ENCODE results near the gene CTNNA1.

Gene CTNNA1

DNA sequence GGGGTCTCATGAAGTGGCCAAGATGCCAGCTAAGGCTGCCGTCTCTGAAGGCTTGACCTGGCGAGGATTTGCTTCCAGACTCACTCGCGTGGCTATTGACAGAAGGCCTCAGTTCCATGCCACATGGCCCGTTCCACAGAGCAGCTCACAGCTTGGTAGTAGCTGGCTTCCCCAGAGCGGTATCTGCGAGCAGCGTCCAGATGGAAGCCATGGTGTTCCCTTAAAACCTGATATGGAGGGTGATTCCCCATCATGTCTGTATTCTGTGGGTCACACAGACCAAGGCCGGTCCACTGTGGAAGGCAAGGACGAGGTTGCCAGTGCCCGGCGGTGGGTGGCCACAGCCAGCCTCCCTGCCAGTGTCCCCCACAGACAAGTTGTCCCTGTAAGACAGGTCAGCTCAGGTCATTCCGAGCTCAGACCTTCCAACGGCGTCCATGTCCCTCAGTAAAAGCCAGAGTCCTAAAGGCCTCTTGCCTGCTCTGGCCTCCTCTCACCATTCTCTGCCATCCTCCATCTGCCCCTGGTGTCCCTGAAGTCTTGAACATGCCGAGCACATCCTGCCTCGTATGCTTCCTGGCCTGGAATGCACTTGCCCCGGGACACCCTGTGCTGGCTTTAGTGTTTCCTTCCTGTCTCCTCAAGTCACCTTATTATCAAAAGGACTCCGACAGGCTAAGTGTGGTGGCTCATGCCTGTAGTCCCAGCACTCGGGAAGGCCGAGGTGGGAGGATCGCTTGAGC is 183.2 kb downstream of the CTNNA1 start:
- DNase-seq: no peak

DNA sequence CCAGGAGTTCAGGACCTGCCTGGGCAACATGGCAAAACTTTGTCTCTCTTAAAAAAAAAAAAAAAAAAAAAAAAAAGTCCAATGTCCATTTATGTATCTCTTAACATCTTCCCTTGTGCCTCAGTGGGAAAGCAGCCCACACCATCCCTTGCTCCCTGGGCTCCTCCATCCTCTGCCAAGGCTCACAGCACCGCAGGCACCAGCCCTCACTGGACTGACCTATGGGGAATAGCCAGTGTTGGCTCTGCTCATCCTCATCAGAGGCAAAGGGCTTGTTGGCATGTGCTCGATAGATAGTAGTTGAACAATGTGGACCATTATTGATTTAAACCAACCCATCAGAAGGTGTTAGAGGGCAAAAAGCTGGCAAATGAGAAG is 183.7 kb downstream of the CTNNA1 start:
- no peak for DNase-seq

DNA sequence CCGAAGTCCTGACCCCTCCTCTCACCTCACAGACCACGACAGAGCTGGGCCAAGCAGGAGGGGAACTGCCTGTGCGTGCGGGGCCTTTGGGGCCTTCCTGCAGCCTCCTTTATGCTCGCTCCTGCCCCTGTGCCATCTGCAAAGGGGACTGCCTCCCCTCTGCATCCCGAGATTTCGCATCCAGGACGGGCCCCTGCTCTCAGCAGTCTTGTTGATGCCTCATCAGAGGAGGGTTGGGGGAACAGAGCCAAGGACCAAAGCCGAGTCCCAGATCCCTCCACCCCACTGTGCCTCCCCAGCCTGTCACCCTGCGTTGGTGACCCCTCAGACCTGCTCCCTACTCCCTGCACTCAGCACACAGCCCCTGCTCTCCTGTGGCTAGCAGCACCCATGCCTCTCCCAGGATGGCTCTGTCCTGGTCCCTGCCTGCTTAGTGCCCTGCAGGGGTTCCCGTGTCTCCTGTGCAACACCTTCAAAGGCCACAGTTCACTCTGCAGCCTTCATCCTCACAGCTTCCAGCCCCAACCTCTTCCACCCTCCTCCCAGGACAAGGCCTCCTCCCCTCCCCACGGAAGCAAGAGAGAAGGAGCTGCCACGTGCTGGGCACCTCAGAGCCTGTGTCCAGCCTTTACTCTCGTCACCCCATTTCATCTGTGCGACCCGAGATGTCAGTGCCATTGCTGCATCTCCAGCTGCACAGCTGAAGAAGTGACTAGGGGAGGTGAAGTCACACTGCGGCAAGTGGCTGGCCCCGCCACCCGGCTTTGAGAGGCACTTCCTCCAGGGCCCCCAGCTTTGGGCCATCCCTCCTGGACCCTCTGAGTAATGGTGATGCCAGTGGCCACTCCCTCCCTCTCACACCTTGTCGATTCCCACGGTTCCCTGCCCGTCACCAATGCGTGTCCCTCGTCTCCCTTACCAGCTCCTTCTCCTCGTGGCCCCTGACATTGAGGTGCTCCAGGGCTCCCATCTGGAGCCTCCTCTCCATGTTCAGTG is 184.5 kb downstream of the CTNNA1 start:
- no peak for DNase-seq

DNA sequence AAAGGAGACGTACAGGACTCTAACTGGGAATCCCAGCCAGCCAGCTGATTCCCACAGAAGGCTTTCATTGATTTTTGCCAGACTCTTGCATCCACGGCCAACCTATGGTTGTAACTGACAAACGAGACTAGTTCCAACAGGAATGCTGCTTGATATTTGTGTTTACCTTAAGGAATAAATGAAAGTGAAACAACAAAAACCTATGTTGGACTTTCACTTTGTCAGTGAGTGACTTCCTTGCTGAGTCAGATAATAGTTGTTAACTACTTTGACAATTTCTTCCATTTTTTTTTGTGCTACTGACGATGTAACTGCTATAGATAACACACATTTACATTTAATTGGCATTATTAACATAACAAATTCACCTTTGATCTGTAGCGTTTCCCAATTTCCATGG is 185.3 kb downstream of the CTNNA1 start:
- DNase-seq: no peak

DNA sequence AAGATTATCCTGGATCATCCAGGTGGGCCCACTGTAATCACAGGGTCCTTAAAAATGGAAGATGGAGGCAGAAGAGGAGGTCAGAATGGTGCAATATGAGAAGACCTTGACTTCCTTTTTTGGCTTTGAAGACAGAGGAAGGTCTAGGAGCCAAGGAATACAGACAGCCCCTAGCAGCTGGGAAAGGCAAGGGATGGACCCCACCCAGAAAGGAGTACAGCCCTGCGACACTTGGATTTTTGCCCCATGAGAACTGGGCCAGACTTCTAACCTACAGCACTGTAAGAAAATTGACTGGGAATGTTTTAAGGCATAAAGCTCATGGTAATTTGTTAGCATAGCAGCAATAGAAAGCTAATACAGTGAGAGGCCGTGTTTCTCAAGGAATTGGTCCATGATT is 188.8 kb downstream of the CTNNA1 start:
- no peak for DNase-seq

DNA sequence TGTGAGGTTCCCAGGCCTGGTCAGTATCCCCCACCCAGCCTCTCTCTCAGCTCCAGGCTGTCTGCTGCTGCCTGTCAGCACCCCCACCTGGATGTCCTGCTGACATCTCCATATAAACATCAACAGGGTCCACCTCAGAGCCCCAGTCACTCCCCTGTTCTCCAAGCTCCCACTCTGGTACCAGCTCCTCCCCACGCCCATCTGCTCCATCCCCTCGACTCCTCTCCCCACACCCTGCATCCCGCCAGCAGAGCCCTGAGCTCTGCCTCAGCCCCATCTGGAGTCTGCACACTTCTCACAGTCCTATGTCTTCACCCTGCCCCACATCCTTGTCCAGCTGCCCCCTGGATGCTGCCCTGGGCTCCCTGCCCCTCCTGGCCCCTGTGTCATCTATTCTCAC is 189.6 kb downstream of the CTNNA1 start:
- DNase-seq: no peak

DNA sequence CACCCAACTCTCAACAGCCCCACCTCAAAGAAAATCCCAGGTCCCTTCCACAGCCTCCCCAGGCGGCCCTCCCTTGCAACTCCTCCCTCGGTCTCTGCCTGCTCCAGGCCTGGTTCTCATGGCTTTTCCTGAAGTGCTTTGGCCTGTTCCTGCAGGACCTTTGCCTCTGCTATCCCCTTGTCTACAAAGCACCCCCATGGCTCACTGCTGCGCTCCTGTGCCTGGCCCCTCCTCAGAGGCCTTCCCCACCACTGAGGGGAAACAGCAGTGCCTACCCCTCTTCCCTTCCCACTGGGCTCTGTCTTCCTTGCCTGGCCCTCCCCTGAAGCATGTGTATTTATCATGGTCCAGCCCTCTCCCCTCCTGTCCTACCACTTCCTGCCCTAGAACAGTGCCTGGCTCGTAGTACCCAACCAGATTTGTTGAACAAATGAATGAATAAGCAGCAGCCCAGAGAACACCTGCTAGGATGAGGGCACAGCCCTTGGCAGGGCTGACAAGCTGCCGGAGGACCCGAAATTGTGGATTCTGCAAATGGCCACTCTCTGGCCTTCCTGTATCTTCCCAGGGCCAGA is 190.5 kb downstream of the CTNNA1 start:
- DNase-seq: no peak

DNA sequence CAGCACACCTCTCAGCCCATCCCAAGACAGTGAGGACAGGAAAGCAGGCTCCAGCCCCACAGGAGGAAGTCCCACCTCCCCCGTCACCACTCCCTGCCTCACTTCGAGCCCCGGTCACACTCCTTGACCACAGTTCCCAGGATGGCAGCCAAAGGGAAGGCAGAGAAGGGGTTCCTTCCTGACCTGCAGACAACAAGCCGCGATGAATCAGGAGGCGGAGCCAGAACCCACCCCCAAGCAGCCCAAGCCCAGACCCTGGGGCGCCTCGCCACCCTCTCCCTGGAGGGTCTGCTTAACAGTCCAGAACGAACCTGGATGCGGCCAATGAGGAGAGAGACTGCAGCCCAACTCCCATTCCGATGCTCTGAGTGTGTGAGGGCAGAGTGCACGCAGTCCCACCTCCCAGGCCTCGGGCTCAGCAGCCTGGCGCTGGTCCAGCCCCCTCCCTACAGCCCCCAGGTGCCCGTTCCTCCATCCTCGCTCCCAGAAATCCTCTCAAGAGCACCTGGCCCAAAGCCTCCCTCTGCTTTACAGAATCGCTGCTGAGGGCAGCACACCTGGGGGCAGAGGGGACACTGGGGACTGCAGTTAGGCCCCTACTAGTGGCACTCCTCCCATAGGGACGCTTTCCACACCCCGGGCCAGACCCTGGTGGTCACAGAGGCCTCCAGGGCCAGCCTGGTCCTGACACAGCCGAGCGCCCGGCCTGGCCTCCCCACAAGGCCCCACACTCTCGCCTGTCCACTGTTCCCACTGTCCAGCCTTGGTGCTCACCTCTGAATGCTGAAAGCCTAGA is 191.5 kb downstream of the CTNNA1 start:
- DNase-seq: no peak

DNA sequence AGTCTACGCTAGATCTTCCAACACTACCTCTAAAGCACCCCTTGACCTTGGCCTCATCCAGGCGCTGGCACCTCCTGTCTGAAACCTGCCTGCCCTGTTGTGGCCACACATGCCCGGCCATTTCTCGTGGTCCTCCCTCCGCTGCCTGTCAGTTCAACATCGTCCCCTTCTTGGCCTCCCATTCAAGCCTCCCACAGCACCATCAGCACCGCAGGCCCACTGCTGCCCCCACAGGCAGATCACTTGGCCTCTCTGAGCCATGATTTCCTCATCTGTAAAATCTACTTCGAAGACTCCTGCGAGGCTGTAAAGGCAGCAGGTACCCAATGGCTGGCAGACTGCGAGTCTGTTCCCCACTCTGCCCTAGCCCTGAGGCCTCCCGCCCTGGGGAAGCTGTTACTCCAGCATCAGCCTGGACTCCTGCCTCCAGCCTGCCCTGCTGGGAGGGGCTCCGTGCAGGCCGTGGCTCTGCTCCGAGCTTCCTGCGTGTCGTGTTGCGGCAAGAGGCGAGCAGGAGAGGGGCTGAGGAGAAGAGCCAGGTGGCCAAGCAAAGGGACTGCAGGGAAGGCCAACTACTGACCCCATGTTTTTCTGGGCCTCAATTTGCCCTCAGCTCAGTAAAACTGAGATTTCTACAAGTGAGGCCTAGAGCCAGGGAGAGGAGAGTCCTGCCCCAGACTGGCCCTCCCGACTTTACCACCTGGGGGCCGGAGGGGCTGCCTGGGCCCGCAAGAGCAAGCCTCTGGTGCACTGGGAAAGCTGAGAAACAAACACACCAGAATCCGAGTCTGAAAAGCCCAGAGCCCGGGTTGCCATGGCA is 192.4 kb downstream of the CTNNA1 start:
- no peak for DNase-seq

DNA sequence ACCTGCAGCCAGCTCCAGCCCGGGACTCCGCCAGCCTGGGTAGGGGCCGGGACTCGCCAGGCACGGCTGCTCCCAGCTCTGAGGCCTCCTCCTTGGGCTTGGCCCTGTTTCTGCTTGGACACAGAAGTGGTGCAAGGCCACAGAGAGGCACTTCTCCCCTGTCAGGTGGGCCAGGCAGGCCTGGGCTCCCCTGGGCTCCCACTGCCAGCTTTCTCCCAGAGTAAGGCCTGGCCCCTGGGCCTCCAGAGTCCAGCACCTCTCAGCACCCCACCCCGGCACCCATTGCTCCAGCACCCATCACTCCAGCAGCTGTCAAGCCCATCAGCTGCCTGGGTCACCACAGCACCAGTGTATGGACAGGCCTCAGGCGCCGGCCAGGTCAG is 193.0 kb downstream of the CTNNA1 start:
- DNase-seq: no peak

DNA sequence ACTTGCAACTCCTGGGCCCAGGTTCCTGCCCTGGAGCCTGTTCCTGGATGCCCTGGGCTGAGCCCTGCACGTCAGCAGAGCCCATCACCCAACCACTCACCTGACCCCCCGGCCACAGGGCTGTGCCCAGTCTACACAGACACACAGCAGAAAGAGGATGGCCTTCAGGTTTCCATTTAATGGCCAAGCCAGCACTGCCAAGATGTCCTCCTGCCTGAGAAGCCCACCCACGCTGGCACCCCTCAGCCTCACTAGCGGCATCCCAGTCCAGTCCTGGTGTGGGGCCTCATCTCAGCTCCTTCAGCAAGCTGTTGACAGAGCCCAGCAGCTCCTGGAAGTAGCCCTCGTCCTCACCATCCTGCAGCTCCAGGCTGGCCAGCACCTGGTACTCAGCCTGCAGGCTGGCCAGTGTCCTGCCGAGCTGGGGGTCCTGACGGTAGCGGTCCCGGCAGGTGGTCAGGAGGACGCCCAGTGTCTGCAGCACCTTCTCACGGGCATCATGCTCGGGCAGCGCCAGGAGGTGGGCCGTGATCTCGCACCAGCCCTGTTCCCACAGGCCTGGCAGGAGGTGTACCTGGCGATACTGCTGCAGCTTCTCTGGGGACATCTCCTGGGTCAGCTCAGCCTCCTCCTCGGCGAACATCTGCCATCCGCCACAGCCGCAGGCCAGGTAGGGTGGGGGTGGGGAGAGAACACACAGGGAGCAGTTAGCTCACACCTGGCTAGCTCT is 193.8 kb downstream of the CTNNA1 start:
- DNase-seq: no peak

DNA sequence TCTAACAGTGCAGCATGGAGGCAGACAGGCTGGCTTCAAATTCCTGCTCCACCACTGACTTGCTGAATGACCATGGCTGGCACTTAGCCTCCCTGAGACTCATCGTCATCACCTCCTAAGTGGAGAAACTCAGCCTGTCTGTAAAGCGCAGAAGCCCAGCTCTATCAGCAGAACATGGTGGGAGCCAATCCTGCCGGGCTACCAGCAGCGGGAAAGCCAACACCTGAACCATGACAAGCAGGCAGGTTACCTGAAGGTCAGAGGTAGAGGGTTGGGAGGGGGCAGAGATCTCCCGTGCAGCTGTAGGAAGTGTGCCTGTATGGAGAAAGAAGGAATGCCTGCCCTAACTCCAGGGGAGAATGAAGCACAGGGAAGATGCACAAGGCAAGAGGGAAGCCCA is 194.6 kb downstream of the CTNNA1 start:
- no peak for DNase-seq

DNA sequence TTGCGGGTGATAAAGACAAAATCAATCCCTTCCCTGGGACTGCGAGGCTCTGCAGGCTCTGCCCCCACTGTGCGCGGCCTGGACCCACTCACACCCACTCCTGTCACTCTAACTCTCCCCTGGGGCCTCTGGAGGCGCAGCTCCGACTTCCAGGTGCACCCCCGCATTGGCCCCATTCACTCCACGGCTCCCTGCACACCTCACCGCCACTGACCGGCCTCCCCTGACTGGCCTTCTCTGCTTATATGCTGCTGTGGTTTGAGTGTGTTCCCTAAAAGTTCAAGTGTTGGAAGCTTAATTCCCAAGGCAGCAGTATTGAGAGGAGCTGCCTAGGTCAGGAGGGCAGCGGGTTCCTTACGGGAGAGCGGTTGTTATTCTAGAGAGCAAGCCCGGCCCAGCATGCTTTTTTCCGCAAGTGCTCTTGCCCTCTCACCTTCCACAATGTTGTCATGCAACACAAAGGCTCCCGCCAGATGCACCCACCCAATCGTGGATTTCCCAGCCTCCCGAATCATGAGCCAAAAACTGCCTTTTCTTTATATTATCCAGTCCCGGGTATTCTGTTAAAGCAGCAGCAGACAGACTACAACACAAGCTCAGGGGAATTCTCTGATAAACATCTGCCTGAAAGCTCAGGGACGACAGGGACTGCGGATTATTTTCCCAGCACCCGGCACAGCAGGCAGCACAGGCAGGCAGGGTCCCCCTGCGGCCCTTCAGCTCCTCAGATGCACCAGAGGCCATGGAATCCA is 195.4 kb downstream of the CTNNA1 start:
- DNase-seq: no peak

DNA sequence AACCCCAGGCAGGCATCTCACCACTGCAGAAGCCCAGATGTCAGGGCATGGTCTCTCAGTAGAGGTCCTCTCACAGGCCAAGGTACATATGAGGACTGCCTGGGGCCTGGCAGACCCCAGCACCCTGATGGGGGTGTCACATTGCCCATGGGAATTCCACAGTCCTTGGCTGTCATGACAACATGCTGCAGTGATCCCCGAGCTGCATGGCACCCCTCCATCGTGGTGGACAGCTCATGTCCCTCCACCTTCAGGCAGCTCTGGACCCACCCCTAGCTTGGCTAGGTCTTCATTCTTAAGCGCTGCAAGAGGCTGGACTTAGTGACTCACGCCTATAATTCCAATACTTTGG is 196.0 kb downstream of the CTNNA1 start:
- no peak for DNase-seq

DNA sequence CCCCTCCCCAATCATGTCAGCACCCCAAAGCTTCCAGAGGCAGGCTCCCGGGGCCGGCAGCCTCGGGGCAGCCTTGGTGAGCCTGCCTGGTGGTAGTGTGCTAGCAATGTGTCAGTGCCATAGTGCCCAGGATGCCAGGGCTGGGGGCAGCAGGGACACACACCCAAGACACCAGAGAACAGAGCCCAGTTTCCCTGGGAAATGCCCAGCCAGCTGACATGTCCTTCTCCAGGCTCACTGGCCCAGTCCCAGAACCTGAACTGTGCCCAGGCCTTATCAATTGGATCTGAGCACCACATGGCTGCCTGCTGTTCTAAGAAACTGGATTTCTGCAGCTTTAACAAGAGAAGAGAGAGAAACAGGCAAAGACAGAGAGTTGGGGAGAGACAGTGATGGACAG is 196.8 kb downstream of the CTNNA1 start:
- DNase-seq: no peak

DNA sequence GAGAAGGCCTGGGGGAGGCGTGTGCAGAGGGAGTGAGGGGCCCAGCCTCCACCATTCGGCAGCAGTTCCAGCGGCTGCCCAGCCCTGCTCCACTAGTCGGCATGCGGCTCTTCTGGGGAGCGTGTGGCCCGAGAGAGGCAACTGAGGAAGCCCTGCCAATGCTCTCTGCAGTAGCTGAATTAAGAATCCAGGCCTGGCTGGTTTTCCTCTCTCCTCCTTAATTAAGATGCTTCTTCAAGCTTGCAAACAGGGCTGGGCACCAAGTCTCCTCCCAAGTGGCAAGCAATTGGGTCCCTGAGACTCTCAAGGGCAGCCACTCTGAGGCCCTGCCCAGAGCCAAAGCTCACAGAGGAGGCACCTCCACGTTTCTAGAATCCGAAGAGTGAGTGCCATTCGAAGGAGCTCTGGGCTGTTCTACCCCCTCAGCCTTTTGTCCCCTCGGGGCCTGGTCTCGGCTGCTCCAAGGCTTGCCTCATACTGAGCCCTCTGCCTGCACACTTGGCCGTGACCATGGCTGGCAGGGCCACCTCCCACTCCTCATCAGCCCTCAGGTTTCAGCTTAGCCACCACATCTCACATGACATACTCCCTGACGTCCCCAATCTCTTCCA is 197.3 kb downstream of the CTNNA1 start:
- DNase-seq: no peak

DNA sequence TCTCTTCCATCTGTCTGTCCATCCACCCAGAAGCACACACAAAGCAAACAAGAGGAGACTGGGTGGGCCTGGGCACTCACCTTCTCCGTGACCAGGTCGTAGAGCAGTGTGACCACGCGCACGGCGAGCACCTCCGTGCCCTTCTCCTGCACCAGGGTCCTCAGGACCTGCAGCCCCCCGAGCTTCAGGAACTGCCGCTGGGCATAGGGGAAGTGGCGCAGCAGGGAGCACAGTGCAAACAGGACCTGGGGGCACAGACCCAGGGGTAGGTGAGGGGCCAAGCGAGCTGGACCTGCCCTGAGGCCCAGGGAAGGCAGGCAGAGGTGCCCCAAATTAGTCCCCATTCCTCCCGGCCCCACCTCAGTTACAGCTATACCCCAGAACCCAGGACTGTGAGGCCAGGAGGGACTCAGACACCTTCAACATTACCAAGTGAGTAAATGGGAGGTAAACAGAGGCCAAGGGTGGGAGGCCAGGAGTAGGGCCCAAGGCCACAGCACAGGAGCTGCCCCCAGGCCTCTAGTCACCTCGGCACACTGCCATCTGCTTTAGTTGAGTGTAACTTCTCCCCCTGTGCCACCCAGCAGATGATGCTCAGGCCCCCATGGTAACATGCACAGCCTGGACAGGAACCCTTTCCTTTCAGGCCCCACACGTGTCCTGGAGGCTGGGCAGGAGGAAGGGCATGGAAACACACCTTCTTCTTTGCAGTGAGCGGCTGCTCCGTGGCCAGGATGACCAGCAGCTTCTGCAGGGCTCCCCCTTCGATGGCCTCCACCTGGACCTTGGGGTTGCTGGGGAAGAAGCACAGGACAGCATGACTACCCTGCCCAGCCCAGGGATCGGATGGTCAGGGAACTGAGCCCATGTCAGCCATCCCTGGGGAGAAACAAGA is 198.1 kb downstream of the CTNNA1 start:
- no peak for DNase-seq

DNA sequence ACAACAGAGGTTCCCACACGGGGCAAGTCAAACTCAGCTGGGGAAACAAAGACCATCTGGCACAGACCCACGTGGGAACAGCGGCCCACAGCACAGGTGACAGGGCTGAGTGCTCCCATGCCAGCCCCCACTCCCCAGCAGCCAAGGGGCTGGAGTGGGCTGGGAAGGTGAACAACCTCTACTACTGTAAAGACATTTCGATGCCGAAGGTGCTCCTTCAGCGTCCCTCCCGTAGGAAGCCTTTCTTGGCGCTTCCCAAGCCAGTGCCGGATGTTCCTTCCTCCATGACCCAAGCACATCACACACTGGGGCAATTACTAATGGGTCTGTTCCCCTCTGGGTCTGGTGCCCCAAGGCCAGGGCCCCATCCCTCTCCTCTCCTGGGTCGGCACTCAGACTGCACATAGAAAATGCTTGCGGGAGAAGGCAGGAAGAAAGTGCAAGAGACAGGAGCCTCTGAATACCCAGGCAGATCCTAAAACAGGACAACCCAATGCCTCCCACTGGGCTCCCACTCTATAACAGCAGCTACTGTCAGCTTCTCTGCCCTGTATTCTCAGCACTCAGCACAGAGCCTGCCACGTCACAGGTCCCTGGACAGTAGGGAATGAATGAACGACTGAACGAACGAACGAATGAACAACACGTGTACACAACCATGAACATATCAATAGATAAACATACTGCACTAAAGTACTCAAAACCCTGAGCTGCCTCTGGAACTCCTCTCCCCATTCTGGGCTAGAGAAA is 198.9 kb downstream of the CTNNA1 start:
- DNase-seq: no peak
